Vagina (tissue), 2 donors: Measurements from ENCODE around the gene ST8SIA2. TPM values are rescaled to one million over a fixed set of nuclear protein-coding genes. Genes with fewer than 3 reads are reported as not detected.

Experiments used
- DNase-seq, 2 donors: peaks; one replicate each; pipeline ENCODE4 v3.0.0-alpha.2; 2017; ENCODE audit errors: extremely low spot score in 2 of 2
- H3K27ac ChIP-seq: fragments of 200-600 bp; sonication (generic); one replicate; pipeline ENCODE4 v1.5.1; 2019
- H3K27me3 ChIP-seq: fragments of 200-600 bp; sonication (generic); one replicate; pipeline ENCODE4 v1.5.1; 2019
- H3K36me3 ChIP-seq, 2 donors: fragments of 200-600 bp; sonication (generic); one replicate each; pipeline ENCODE4 v1.5.1; 2017 to 2019
- H3K4me1 ChIP-seq: fragments of 200-600 bp; sonication (generic); one replicate; pipeline ENCODE4 v1.5.1; 2019
- H3K4me3 ChIP-seq, 2 donors: fragments of 200-600 bp; sonication (generic); 1 replicate in 1 of 2; 2 replicates in 1 of 2; pipeline ENCODE4 v1.5.1; 2016 to 2019
- H3K9me3 ChIP-seq: fragments of 200-600 bp; sonication (generic); one replicate; pipeline ENCODE4 v1.5.1; 2019
- POLR2A ChIP-seq, 2 donors: fragments of 450-650 bp; IDR thresholded peaks; one replicate each; pipeline ENCODE4 v1.6.1; 2017; ENCODE audit warnings: antibody characterized with exemption in 2 of 2, mild to moderate bottlenecking in 2 of 2, moderate library complexity in 2 of 2
- POLR2AphosphoS5 ChIP-seq, 2 donors: sonication (generic); formaldehyde crosslinking; IDR thresholded peaks; one replicate each; pipeline ENCODE4 v1.9.0; 2017; ENCODE audit warnings: antibody characterized with exemption in 2 of 2, mild to moderate bottlenecking in 2 of 2, low read depth in 1 of 2; ENCODE audit not compliant: insufficient read depth in 1 of 2
- intact Hi-C: fragments of 100-400 bp; cut with DNase I; formaldehyde crosslinking; loops from one replicate; pipeline ENCODE4 v1.15.1; 2023
- total RNA-seq: library from RNA; depleted of rRNA; stranded (reverse); fragments of >200 nt; gene quantifications from one replicate; pipeline ENCODE4 v1.2.3, GENCODE V29; 2016
- TF ChIP-seq, protein P1 (sequence below), 3 experiments: fragments of 450-650 bp in 2 of 3; fragments of 200-600 bp in 1 of 3; sonication (generic) in 1 of 3; IDR thresholded peaks; one replicate each; pipeline ENCODE4 v1.5.1; 2017 to 2019; ENCODE audit warnings: antibody characterized with exemption in 3 of 3, mild to moderate bottlenecking in 2 of 3, moderate library complexity in 2 of 3

The ST8SIA2 gene
- total RNA-seq, 1 donor from 2014 or later: not detected

DNA sequence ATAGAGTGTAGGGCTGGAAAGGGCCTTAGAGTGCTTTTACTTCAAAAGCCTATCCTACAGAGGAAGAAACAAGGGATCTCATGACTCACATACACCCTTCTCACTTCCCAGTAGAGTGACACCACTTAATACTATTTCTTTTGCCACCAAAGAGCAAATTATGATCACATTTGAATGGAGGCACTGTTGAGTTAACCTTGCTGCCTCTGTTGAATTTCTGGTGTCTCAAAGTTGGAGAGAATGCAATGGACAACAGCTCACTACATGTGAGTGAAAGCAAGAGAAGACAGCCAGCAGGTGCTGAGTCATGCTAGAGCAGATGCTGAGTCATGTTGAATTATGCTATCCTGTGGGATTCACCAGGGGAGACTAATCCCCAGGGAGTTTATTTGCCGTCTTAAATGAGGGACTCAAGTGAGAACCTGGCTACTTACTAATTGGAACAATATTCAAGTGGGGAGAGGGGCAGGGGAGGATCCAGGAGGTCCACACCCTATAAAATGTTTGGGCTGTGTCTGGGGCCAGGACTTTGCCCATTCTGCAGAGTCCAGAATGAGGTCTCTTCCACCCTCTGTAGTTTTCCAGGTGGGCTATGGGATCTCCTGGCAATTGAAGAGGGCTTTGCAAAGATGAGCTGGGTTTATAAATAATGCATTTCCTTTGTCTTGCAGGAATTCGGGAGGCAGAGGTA lies 35.8 kb downstream of the ST8SIA2 start:
- no peak overlapping the region for H3K27ac ChIP-seq
- H3K9me3 ChIP-seq: no peaks in the 10 kb centered on the region
- TF ChIP-seq, protein P1, sequence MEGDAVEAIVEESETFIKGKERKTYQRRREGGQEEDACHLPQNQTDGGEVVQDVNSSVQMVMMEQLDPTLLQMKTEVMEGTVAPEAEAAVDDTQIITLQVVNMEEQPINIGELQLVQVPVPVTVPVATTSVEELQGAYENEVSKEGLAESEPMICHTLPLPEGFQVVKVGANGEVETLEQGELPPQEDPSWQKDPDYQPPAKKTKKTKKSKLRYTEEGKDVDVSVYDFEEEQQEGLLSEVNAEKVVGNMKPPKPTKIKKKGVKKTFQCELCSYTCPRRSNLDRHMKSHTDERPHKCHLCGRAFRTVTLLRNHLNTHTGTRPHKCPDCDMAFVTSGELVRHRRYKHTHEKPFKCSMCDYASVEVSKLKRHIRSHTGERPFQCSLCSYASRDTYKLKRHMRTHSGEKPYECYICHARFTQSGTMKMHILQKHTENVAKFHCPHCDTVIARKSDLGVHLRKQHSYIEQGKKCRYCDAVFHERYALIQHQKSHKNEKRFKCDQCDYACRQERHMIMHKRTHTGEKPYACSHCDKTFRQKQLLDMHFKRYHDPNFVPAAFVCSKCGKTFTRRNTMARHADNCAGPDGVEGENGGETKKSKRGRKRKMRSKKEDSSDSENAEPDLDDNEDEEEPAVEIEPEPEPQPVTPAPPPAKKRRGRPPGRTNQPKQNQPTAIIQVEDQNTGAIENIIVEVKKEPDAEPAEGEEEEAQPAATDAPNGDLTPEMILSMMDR (IDR thresholded peaks at IDR 0.05): no peak
- TF ChIP-seq POLR2AphosphoS5 (IDR thresholded peaks at IDR 0.05; ENCODE audit: insufficient read depth in 1 of 2, low read depth in 1 of 2) (no peak), POLR2A (IDR thresholded peaks at IDR 0.05) (no peak)
- H3K36me3 ChIP-seq: no peaks in the 10 kb centered on the region
- H3K4me1 ChIP-seq: no peaks in the 10 kb centered on the region
- no peaks in the 10 kb centered on the region for H3K27me3 ChIP-seq
- H3K4me3 ChIP-seq: no peak overlapping the region
- intact Hi-C loops: no loop called here
- DNase-seq: no peak

DNA sequence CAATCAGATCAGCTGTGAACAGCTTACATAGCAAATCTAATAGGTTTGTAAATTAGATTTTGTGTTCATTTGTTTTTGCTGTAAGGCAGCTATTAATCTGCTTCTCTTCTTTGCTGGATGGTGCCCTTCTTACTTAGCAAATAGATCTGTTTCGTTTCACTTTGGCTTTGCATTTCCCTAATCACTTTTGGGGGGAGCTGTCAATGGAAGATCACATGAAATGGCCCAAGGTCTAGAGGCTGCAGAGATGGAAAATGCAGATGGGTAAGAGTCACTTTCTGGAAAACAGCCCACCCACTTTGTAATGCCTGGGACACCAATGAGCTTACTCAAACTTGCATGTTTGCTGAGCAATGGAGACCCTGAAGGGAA lies 36.4 kb downstream of the ST8SIA2 start:
- Histone ChIP-seq H3K36me3 (no peaks in the 10 kb centered on the region), H3K27ac (no peak overlapping the region), H3K27me3 (no peaks in the 10 kb centered on the region), H3K4me1 (no peaks in the 10 kb centered on the region), H3K9me3 (no peaks in the 10 kb centered on the region), H3K4me3 (no peak overlapping the region)
- TF ChIP-seq POLR2A (IDR thresholded peaks at IDR 0.05) (no peak), POLR2AphosphoS5 (IDR thresholded peaks at IDR 0.05; ENCODE audit: insufficient read depth in 1 of 2, low read depth in 1 of 2) (no peak)
- TF ChIP-seq, protein P1 (IDR thresholded peaks at IDR 0.05): no peak
- no peak for DNase-seq
- intact Hi-C loops: no loop called here

DNA sequence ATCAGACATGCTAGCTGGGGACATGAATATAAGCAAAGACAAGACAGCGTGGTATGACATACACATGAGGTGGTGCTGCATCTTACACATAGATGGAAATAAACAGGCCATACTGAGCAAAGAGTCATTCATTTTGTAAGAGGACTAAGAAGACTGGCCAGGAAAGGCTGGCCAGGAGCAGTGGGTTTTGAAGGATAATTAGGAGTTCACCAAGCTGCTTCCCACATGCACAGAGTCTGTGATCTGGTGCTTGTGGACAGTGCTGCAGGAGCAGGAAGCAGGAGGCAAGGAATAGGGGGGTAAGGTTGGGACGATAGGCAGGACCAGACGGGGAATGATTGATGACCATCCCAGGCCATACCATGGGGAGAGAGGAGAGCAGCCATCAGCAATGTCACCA lies 41.5 kb downstream of the ST8SIA2 start:
- no peak overlapping the region for H3K27ac ChIP-seq
- no peaks in the 10 kb centered on the region for H3K4me1 ChIP-seq
- H3K9me3 ChIP-seq: no peaks in the 10 kb centered on the region
- H3K4me3 ChIP-seq: no peak overlapping the region
- DNase-seq: no peak
- H3K36me3 ChIP-seq: no peaks in the 10 kb centered on the region
- TF ChIP-seq POLR2A (IDR thresholded peaks at IDR 0.05) (no peak), POLR2AphosphoS5 (IDR thresholded peaks at IDR 0.05; ENCODE audit: insufficient read depth in 1 of 2, low read depth in 1 of 2) (no peak)
- TF ChIP-seq, protein P1 (IDR thresholded peaks at IDR 0.05): no peak
- intact Hi-C loops: no loop called here
- no peaks in the 10 kb centered on the region for H3K27me3 ChIP-seq

DNA sequence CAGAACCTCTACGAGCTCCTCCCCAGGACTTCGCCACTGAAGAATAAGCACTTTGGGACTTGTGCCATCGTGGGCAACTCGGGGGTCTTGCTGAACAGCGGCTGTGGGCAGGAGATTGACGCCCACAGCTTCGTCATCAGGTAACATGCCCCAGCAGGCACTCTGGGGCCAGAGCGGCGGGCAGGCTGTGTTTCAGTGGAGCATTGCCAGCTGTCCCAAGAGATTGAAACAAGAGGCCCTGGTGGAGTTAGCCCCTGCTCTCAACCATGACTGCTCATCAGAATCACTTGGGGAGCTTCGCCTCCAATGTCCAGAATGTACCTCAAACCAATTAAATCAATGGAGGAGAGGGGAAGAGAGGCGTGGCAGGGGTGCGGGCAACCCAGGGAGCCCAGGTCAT lies 44.8 kb downstream of the ST8SIA2 start:
- TF ChIP-seq POLR2A (IDR thresholded peaks at IDR 0.05) (no peak), POLR2AphosphoS5 (IDR thresholded peaks at IDR 0.05; ENCODE audit: insufficient read depth in 1 of 2, low read depth in 1 of 2) (no peak)
- TF ChIP-seq, protein P1 (IDR thresholded peaks at IDR 0.05): no peak
- Histone ChIP-seq H3K4me3 (no peak overlapping the region), H3K36me3 (no peaks in the 10 kb centered on the region), H3K4me1 (no peaks in the 10 kb centered on the region), H3K27me3 (no peaks in the 10 kb centered on the region), H3K27ac (no peak overlapping the region), H3K9me3 (no peaks in the 10 kb centered on the region)
- no peak for DNase-seq
- intact Hi-C loops: no loop called here

DNA sequence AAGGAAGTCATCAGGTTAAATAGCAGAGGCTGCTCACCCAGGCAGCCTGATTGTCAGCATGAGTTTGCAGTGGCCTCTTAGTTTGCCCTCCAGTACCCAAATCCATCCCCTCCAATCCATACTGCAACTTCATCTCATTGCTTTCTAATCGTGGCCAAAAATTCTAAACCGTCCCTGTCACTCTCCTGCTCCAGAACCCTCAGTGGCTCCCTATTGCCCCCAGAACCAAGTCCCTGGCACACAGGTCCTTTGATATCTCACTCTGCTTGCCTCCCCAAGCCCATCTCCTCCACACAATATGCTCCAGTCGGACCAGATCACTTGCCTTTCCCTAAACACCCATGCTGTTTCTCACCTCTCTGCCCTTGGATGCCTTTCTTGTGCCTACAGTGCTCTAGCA lies 49.7 kb downstream of the ST8SIA2 start:
- TF ChIP-seq, protein P1 (IDR thresholded peaks at IDR 0.05): no peak
- TF ChIP-seq POLR2AphosphoS5 (IDR thresholded peaks at IDR 0.05; ENCODE audit: insufficient read depth in 1 of 2, low read depth in 1 of 2): no peak
- TF ChIP-seq POLR2A (IDR thresholded peaks at IDR 0.05): no peak
- no peak for DNase-seq
- intact Hi-C loops: no loop called here
- Histone ChIP-seq H3K27ac (no peak overlapping the region), H3K4me3 (no peak overlapping the region), H3K27me3 (no peaks in the 10 kb centered on the region), H3K9me3 (no peaks in the 10 kb centered on the region), H3K4me1 (no peaks in the 10 kb centered on the region), H3K36me3 (no peaks in the 10 kb centered on the region)
